Gastrocnemius medialis (tissue), 4 donors: Measurements from ENCODE around the gene DNAH3.

Experiments used
- POLR2A ChIP-seq, 2 donors: fragments of 450-650 bp; IDR thresholded peaks; one replicate each; pipeline ENCODE4 v1.6.1; 2017; ENCODE audit warnings: antibody characterized with exemption in 2 of 2, mild to moderate bottlenecking in 2 of 2, moderate library complexity in 2 of 2
- TF ChIP-seq, protein P1 (sequence below), 5 experiments: fragments of 450-650 bp in 3 of 5; fragments of 200-600 bp in 2 of 5; sonication (generic) in 2 of 5; IDR thresholded peaks in 4 of 5; conservative IDR thresholded peaks in 1 of 5; 1 replicate in 4 of 5; 2 replicates in 1 of 5; pipeline ENCODE4 v1.5.1; 2016 to 2019; ENCODE audit warnings: antibody characterized with exemption in 5 of 5, mild to moderate bottlenecking in 3 of 5, moderate library complexity in 3 of 5

DNA sequence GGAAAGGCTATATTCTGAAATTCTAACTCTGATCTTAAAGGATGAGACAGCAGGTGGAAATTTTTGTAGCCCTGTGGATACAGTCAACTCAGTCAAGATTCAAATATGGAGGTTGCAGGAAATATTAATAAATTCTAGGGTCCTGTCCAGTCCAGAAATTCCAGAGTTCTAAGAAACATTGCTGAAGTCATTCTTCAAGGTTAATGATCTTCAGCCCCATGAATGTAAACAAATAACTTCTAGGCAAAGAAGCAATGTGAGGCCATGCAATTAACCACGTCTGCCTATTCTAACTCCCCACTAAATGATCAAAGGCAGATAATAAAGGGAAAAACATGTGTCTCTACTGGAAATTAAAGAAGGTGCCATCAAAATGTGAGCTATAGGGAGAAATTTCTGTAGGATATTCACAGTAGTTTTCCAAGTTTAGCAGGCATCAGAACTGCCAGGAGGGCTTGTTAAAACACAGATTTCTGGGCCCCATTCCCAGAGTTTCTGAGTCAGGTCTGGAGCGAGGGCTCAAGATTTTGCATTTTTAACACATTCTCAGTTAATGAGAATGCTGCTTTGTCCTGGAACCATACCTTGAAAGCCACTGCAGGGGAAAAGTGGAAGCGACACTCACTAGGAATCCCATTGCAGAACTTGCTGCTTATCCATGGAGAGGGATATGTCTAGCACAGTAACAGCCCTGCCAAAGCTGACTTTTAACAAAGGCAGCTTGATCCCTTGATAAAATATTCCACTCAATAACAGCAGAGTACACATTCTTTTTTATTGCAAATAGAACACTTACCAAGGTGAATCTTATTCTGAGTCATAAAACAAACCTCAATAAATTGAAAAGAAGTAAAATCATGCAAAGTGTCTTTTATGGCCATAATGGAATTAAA, 61.8 kb downstream of the DNAH3 start:
- TF ChIP-seq, protein P1, sequence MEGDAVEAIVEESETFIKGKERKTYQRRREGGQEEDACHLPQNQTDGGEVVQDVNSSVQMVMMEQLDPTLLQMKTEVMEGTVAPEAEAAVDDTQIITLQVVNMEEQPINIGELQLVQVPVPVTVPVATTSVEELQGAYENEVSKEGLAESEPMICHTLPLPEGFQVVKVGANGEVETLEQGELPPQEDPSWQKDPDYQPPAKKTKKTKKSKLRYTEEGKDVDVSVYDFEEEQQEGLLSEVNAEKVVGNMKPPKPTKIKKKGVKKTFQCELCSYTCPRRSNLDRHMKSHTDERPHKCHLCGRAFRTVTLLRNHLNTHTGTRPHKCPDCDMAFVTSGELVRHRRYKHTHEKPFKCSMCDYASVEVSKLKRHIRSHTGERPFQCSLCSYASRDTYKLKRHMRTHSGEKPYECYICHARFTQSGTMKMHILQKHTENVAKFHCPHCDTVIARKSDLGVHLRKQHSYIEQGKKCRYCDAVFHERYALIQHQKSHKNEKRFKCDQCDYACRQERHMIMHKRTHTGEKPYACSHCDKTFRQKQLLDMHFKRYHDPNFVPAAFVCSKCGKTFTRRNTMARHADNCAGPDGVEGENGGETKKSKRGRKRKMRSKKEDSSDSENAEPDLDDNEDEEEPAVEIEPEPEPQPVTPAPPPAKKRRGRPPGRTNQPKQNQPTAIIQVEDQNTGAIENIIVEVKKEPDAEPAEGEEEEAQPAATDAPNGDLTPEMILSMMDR (IDR thresholded peaks at IDR 0.05 in 4 of 5, conservative IDR thresholded peaks at IDR 0.05 in 1 of 5): no peak
- TF ChIP-seq POLR2A (IDR thresholded peaks at IDR 0.05): no peak
